Activated CD8-positive, alpha-beta T cell treated with anti-CD3 and anti-CD28 coated beads for 36 hours (primary cell): ENCODE measurements around the gene C1orf122. TPM values are rescaled to one million over a fixed set of nuclear protein-coding genes. Genes with fewer than 3 reads are reported as not detected.

Source experiments
- ATAC-seq: fragments of 200-7000 bp; cut with Tn5 transposase; one replicate; pipeline ENCODE4 v1.10.0; 2021; ENCODE audit warnings: mild to moderate bottlenecking, moderate library complexity
- CTCF ChIA-PET: fragments of 350-600 bp; sonication (Branson Sonifier 250); formaldehyde crosslinking; loops from one replicate; lab custom pipeline; 2021; ENCODE audit warnings: antibody characterized with exemption; lab: Charles Lee
- POLR2A ChIA-PET: fragments of 350-600 bp; sonication (Branson Sonifier 250); formaldehyde crosslinking; loops from one replicate; lab custom pipeline; 2021; ENCODE audit warnings: antibody characterized with exemption; lab: Charles Lee
- DNase-seq: peaks from one replicate; pipeline ENCODE4 v3.0.0-alpha.2; 2020
- H3K27ac Mint-ChIP-seq: one replicate; pipeline ENCODE4 v1.8.0; 2021; ENCODE audit warnings: mild to moderate bottlenecking, mixed read lengths
- H3K27me3 Mint-ChIP-seq: one replicate; pipeline ENCODE4 v1.8.0; 2021; ENCODE audit warnings: mixed read lengths
- H3K36me3 Mint-ChIP-seq: one replicate; pipeline ENCODE4 v1.8.0; 2021; ENCODE audit warnings: low read depth, mixed read lengths
- H3K4me1 Mint-ChIP-seq: one replicate; pipeline ENCODE4 v1.8.0; 2021; ENCODE audit warnings: low read depth, mixed read lengths
- H3K4me3 Mint-ChIP-seq: one replicate; pipeline ENCODE4 v1.8.0; 2021; ENCODE audit warnings: mild to moderate bottlenecking, moderate library complexity, mixed read lengths
- H3K9me3 Mint-ChIP-seq: one replicate; pipeline ENCODE4 v1.8.0; 2021; ENCODE audit warnings: mixed read lengths
- CTCF ChIP-seq: fragments of 200-600 bp; IDR thresholded peaks from one replicate; pipeline ENCODE4 v1.8.0; 2022; ENCODE audit warnings: antibody characterized with exemption, mild to moderate bottlenecking
- intact Hi-C: fragments of 100-400 bp; cut with micrococcal nuclease; formaldehyde crosslinking; loops from one replicate; pipeline ENCODE4 v1.10.0; 2022
- total RNA-seq, 2 experiments: library from RNA; stranded (reverse); gene quantifications; one replicate each; pipeline ENCODE4 v1.2.3, GENCODE V29; 2021

The C1orf122 gene
- total RNA-seq, 2 experiments from 2014 or later, result 17.4 to 17.9 TPM

- H3K4me3 Mint-ChIP-seq, result no peak overlapping the region
- no peak for TF ChIP-seq CTCF
- H3K4me1 Mint-ChIP-seq, result peaks cover 31% of the 10 kb centered on the region
- POLR2A ChIA-PET, result no interaction called here
- CTCF ChIA-PET, result no interaction called here
- intact Hi-C loops, result loop anchor here (5.0 kb wide), 1 partner anchor 47 kb away; the partner anchor contains the start of gene MTF1
- no peaks in the 10 kb centered on the region for H3K27me3 Mint-ChIP-seq
- ATAC-seq (no peak), DNase-seq (no peak)
- H3K27ac Mint-ChIP-seq, result no peak overlapping the region
- H3K36me3 Mint-ChIP-seq, result peaks cover 25% of the 10 kb centered on the region
- H3K9me3 Mint-ChIP-seq, result no peaks in the 10 kb centered on the region
Measured at GRCh38 chr1:37809942-37810341, 2.4 kb downstream of the C1orf122 start.

- CTCF ChIA-PET, result interaction anchor here (0.6 to 2.3 kb wide), 6 partner anchors 11 to 61 kb away, joined by 3 to 19 read pairs (median 4); partner anchors contain the start of gene MTF1
- POLR2A ChIA-PET, result no interaction called here
- Mint-ChIP-seq H3K4me1 (peaks cover 23% of the 10 kb centered on the region), H3K27ac (no peak overlapping the region), H3K27me3 (no peaks in the 10 kb centered on the region), H3K9me3 (no peaks in the 10 kb centered on the region), H3K4me3 (no peak overlapping the region), H3K36me3 (peaks cover 19% of the 10 kb centered on the region)
- ATAC-seq, result peak; percentile 57
- peak; percentile 74 for DNase-seq
- peak; percentile 92 for TF ChIP-seq CTCF
- intact Hi-C loops, result loop anchor here (5.0 kb wide), 1 partner anchor 46 kb away; the partner anchor contains the start of gene MTF1
Measured at GRCh38 chr1:37811027-37811655, 3.6 kb downstream of the C1orf122 start.

GRCh38 chr1:37813529-37814145, 6.0 kb downstream of the C1orf122 start:
- Mint-ChIP-seq H3K4me3 (no peak overlapping the region), H3K36me3 (peaks cover 9% of the 10 kb centered on the region), H3K27ac (no peak overlapping the region), H3K27me3 (no peaks in the 10 kb centered on the region), H3K9me3 (no peaks in the 10 kb centered on the region), H3K4me1 (peaks cover 15% of the 10 kb centered on the region)
- ChIA-PET CTCF (no interaction called here), POLR2A (no interaction called here)
- DNase-seq (no peak), ATAC-seq (no peak)
- no peak for TF ChIP-seq CTCF
- intact Hi-C loops, result loop anchor here (5.0 kb wide), 1 partner anchor 44 kb away; the partner anchor contains the start of gene MTF1

GRCh38 chr1:37814252-37814651, 6.7 kb downstream of the C1orf122 start:
- POLR2A ChIA-PET, result interaction anchor here (0.7 to 1.1 kb wide), 2 partner anchors 22 to 39 kb away, joined by 3 read pairs; no protein-coding TSS in a partner anchor
- H3K4me3 Mint-ChIP-seq, result no peak overlapping the region
- H3K9me3 Mint-ChIP-seq, result no peaks in the 10 kb centered on the region
- DNase-seq, result no peak
- no peak for TF ChIP-seq CTCF
- H3K36me3 Mint-ChIP-seq, result peaks cover 9% of the 10 kb centered on the region
- no peak overlapping the region for H3K27ac Mint-ChIP-seq
- peaks cover 11% of the 10 kb centered on the region for H3K4me1 Mint-ChIP-seq
- H3K27me3 Mint-ChIP-seq, result no peaks in the 10 kb centered on the region
- CTCF ChIA-PET, result no interaction called here
- intact Hi-C loops, result loop anchor here (5.0 kb wide), 1 partner anchor 43 kb away; the partner anchor contains the start of gene MTF1
- no peak for ATAC-seq

- DNase-seq (no peak), ATAC-seq (no peak)
- no peaks in the 10 kb centered on the region for H3K9me3 Mint-ChIP-seq
- no peaks in the 10 kb centered on the region for H3K27me3 Mint-ChIP-seq
- H3K36me3 Mint-ChIP-seq, result peaks cover 26% of the 10 kb centered on the region
- TF ChIP-seq CTCF, result no peak
- intact Hi-C loops, result no loop called here
- no peak overlapping the region for H3K4me3 Mint-ChIP-seq
- no peaks in the 10 kb centered on the region for H3K4me1 Mint-ChIP-seq
- H3K27ac Mint-ChIP-seq, result no peak overlapping the region
- CTCF ChIA-PET, result interaction anchor here (1.0 to 1.7 kb wide), 3 partner anchors 27 to 136 kb away, joined by 3 read pairs; no protein-coding TSS in a partner anchor
- POLR2A ChIA-PET, result no interaction called here
Measured at GRCh38 chr1:37817481-37817880, 9.9 kb downstream of the C1orf122 start.
